HG03460 (cell line): ENCODE measurements around the gene FANCI.
"Not testable (repeated sequence)": the region's sequence is repeated elsewhere in the genome, so short reads cannot be mapped to it uniquely, and the experiment has no call there.

ENCODE experiments used
- ATAC-seq: cut with Tn5 transposase; IDR thresholded peaks from one replicate; pipeline ENCODE4 v1.9.1; 2021; ENCODE audit not compliant: unreplicated experiment

FANCI gene

GRCh38 chr15:89221543-89221942 lies 22.2 kb upstream of the FANCI start, which contains the start of gene RLBP1:
TSS of gene RLBP1 (minus strand) at chr15:89221579. CDS start at chr15:89218975, 2,604 bp downstream.
- ATAC-seq = no peak

DNA sequence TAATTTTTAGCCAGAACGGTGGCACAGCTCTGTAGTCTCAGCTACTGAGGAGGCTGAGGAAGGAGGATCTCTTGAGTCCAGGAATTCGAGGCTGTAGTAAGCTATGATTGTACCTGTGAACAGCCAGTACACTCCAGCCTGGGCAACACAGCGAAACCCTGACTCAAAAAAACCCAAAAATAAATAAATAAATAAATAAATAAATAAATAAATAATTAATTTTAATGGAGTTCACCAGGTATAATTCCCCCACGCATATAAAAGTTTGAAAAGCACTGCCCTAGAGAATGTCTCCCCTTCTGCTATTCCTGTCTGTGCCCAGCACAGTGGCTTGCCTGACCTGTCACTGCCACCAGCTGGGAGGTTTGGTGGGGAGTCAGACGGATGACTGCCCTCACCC lies 18.2 kb upstream of the FANCI start:
- ATAC-seq = no peak

- no peak for ATAC-seq
Observed at GRCh38 chr15:89226359-89227221, 17.2 kb upstream of the FANCI start.

GRCh38 chr15:89227425-89227824 lies 16.4 kb upstream of the FANCI start:
- no peak for ATAC-seq

DNA sequence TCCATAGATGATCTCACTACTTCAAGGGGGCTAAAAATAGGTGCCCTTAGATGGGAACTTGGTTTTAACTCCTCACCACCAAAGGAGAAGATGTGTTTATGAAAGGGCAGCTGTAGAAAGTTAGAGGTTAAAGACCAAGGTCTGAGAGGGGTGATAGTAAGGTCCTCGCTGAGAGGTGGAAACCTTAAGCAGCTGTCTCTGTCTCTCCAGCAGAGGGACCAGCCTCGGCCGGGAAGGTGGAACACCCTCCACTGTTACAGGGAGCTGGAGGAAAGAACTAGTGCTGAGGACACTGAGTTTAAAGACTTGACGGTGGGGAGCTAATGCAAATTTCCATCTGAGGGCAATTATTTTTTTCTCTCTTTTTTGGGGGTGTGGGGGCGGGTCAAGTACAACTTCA lies 13.5 kb upstream of the FANCI start:
- ATAC-seq = no peak

DNA sequence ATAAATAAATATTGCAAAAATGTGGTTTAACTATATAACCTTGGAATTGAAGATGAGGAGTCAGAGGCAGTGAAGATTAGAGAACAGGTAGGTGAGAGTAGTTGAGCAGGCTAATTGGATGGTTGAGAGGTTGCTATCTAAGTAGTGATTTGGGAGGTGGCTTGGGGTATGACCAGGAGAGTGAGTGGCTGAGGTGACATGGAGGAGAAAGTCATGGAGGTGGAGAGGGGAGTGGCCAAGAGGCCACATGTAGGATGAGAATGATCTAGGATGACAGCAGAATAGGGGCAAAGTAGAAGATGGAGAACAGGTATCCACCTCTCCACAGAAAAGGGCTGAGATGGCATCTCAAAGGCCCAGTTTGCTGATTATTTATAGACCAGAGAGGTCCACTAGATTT lies 11.9 kb upstream of the FANCI start:
- ATAC-seq = no peak

DNA sequence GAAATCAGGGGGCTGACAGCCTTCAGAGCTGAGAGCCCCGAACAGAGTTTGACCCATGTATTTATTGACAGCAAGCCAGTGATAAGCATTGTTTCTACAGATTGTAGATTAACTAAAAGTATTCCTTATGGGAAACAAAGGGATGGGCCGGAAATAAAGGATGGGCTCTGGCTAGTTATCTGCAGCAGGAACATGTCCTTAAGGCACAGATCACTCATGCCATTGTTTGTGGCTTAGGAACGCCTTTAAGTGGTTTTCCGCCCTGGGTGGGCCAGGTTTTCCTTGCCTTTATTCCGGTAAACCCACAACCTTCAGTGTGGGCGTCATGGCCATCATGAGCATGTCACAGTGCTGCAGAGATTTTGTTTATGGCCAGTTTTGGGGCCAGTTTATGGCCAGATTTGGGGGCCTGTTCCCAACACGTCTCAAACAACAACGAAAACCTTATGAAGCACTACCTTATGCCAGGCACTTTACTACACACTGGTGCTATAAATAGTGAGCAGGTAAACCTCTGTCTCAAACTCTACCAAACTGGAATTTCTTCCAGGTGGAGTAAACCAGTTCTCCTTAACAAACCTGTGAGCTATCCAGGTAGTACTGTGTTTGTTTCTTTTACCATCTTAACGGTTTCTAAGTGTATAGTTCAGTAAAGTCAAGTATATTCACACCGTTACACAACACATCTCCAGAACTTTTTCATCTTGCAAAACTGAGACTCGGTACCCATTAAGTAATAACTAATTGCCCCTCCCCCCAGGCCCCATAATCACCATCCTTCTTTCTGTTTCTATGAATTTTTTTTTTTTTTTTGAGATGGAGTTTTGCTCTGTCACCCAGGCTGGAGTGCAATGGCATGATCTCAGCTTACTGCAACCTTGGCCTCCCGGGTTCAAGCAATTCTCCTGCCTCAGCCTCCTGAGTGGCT lies 3.6 kb upstream of the FANCI start:
- ATAC-seq = not testable (repeated sequence)

DNA sequence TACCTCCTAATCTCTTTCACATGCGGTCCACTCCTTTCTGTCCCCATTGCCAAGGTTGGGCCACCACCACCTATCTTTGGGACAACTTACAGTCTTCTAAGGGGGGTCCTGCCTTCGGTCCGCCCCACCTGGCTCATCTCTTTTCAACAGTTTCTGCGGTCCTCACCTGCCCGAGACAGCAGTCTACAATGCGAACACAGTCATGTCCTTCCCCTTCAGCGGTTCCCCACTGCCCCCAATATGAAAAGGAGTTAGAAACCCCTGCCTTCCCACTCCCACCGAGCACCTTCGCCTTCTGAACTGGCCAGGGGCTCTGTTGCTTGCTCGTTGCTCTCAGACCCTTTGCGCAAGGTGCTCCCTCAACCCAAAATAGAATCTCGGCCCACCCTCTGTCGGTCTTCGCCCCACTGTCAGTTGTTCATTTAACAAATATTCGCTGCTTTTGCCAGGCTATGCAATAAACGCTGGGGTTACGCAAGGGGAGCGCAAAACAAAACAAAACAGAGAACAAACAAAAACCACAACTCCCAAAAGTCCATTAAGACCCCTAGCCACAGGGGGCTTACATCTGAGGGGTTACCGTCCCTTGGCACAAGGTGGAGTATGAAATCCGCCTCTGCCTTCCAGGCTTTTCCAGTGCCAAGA lies 611 bp upstream of the FANCI start:
- ATAC-seq = no peak

GRCh38 chr15:89244574-89244903 lies 760 bp downstream of the FANCI start:
- ATAC-seq = peak; percentile 16

GRCh38 chr15:89247446-89247845 lies 3.7 kb downstream of the FANCI start:
- no peak for ATAC-seq

DNA sequence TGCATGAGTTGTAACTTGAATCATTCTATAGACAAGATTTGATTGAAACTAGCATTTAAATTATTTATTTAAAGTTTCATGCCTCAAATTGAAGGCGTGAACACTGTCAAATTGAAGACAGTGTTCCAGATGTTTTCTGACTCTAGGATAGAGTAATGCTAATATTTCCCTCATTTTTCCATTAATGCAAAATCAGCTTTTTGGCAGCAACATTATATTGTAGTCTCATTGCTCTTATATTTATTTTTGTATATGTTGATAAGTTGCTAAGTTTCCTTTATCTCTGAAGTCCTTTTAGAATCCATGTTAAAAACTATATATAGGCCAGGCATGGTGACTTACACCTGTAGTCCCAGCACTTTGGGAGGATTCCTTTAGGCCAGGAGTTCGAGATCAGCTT lies 4.8 kb downstream of the FANCI start:
- no peak for ATAC-seq

- ATAC-seq = not testable (repeated sequence)
Observed at GRCh38 chr15:89250142-89250541, 6.4 kb downstream of the FANCI start.

DNA sequence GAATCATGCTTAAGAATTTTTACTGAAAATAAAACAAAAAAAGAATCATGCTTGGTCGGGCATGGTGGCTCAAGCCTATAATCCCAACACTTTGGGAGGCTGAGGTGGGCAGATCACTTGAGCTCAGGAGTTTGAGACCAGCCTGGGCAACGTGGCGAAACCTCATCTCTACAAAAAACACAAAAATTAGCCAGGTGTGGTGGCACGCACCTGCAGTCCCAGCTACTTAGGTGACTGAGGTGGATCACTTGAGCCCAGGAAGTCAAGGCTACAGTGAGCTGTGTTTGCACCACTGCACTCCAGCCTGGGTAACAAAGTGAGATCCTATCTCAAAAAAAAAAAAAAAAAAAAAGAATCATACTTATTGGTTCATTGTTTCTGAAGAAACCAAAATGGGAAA lies 33.5 kb downstream of the FANCI start:
- not testable (repeated sequence) for ATAC-seq

DNA sequence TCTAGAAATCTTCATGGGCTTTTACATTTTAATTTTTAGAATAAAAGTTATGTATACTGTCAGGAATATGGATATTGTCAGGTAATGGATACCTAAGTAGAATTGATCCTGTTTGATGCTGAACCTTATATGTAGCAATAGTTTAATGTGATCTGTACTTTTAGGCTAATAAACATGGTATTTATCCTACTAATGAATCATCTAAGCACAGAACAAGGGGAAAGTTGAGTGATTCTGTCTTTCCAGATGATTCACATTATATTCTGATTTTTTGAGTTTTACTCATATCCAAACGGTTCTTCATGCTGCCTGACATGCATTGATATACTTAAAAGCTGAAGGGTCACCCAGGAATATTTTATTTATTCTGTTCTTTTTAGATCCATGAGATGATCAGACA lies 34.5 kb downstream of the FANCI start:
- ATAC-seq = no peak

DNA sequence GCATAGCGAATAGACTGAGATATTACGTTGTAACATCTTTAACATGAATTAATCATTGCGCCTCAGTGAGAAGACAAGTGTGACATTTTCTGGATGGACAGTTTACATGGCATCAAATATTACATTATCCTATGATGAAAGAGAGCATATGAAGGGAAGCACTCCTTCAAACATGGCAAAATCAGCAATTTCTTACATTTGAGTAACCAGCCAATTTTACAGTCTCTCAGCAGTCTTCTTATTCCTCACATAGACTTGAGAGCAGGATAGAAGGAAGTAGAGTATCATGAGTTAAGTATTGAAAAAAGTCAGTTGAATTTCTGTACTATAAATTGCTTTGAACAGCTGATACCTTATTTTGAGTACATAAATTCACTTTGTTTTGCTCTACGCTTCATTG lies 38.9 kb downstream of the FANCI start:
- no peak for ATAC-seq

- no peak for ATAC-seq
Observed at GRCh38 chr15:89283201-89283600, 39.4 kb downstream of the FANCI start.

- ATAC-seq = no peak
Observed at GRCh38 chr15:89291934-89292438, 48.2 kb downstream of the FANCI start.

DNA sequence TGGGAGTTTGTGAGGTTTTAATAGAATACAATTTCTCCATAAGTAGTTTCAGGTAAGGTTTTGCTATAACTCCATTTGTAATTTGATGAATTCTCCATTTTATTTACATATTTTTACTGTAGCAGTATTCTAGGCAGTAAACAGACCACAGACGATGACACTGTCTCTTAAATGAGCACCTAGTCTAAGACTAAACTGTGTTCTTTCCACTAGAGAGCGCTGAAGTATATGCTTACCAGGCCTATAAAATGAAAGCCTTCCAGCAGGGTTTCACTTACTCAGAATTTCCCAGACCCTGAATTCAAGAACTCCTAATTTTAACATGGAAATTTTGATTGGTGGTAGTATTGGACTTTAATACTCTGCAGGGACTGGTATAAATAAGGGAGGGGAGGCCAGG lies 49.2 kb downstream of the FANCI start:
- no peak for ATAC-seq

- ATAC-seq = no peak
Observed at GRCh38 chr15:89299896-89300295, 56.1 kb downstream of the FANCI start.

DNA sequence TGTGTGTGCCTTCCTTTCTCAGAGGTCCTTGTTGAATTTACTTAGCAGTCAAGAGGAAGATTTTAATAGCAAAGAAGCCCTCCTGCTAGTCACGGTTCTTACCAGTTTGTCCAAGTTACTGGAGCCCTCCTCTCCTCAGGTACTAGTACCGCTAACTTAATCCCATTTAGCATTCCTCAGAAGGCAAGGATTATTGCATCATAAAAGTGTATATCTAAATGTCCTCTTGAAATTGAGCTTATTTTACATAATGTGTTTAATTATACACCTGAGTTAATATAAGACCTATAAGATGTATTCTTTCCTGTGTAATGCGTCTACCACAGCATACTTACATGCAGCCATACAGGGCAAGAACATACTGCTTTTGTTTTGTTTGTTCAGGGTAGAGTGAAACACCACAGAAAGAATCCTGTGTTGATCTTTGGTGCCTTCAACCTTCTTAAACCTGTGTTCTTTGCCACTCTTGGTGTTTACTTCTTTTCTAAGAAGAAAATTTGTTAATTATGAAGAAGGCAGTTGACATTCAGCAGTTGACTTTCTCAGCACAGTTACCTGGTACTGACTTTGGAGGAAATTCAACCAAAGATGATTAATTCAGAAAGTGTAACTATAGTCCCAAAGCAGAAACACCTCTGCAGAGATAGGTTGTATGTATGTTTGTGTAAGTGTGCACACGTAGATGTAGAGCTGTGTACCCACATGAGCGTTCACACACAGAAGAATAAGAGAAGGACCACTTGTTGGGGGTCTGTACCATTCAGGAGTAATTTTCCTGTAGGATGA lies 57.7 kb downstream of the FANCI start:
- ATAC-seq = no peak
